SK-N-SH treated with all-trans-retinoic acid at 6 μM for 48 hours (cell line): ENCODE results near the gene CGNL1.

Source experiments
- ATAC-seq: fragments of 200-7000 bp; cut with Tn5 transposase; 3 replicates; pipeline ENCODE4 v1.9.1; 2020; ENCODE audit warnings: mild to moderate bottlenecking, moderate library complexity
- ARNTL ChIP-seq: fragments of 450-650 bp; formaldehyde crosslinking; IDR thresholded peaks from 2 replicates; pipeline ENCODE4 v1.5.0; 2020; ENCODE audit warnings: low read depth, mild to moderate bottlenecking, moderate library complexity, borderline replicate concordance
- BACH2 ChIP-seq: fragments of 250-450 bp; sonication (Bioruptor Pico); IDR thresholded peaks from 2 replicates; pipeline ENCODE4 v1.9.0; 2021; ENCODE audit warnings: mild to moderate bottlenecking, borderline replicate concordance
- ESRRG ChIP-seq: fragments of 250-450 bp; sonication (Bioruptor Pico); IDR thresholded peaks from 2 replicates; pipeline ENCODE4 v1.6.1; 2021; ENCODE audit warnings: mild to moderate bottlenecking
- GLIS3 ChIP-seq: fragments of 250-450 bp; sonication (Bioruptor Pico); IDR thresholded peaks from 2 replicates; pipeline ENCODE4 v1.5.0; 2020; ENCODE audit warnings: mild to moderate bottlenecking, moderate library complexity
- ISL1 ChIP-seq: fragments of 250-450 bp; sonication (Bioruptor Pico); IDR thresholded peaks from 2 replicates; pipeline ENCODE4 v2.1.2; 2022; ENCODE audit warnings: mild to moderate bottlenecking, moderate library complexity
- OSR1 ChIP-seq: fragments of 250-450 bp; sonication (Bioruptor Pico); IDR thresholded peaks from 2 replicates; pipeline ENCODE4 v1.8.0; 2022; ENCODE audit warnings: moderate library complexity, mild to moderate bottlenecking, inconsistent platforms
- PPARA ChIP-seq: fragments of 250-450 bp; sonication (Bioruptor Pico); IDR thresholded peaks from 2 replicates; pipeline ENCODE4 v1.5.0; 2020; ENCODE audit warnings: mild to moderate bottlenecking, borderline replicate concordance
- RARB ChIP-seq: fragments of 250-450 bp; sonication (Bioruptor Pico); IDR thresholded peaks from 2 replicates; pipeline ENCODE4 v1.8.0; 2021; ENCODE audit warnings: mild to moderate bottlenecking, moderate library complexity
- SNAI2 ChIP-seq: fragments of 250-450 bp; sonication (Bioruptor Pico); IDR thresholded peaks from 2 replicates; pipeline ENCODE4 v1.5.0; 2020; ENCODE audit warnings: mild to moderate bottlenecking, moderate library complexity
- TCF4 ChIP-seq: fragments of 250-450 bp; sonication (Bioruptor Pico); IDR thresholded peaks from 2 replicates; pipeline ENCODE4 v1.8.0; 2021; ENCODE audit warnings: mild to moderate bottlenecking, moderate library complexity, borderline replicate concordance
- TOX ChIP-seq: fragments of 250-450 bp; sonication (Bioruptor Pico); IDR thresholded peaks from 2 replicates; pipeline ENCODE4 v1.8.0; 2021; ENCODE audit warnings: mild to moderate bottlenecking, moderate library complexity, borderline replicate concordance
- ZC3H10 ChIP-seq: fragments of 250-450 bp; sonication (Bioruptor Pico); IDR thresholded peaks from 2 replicates; pipeline ENCODE4 v1.5.1; 2021; ENCODE audit warnings: mild to moderate bottlenecking, moderate library complexity
- ZFP3 ChIP-seq: fragments of 250-450 bp; sonication (Bioruptor Pico); IDR thresholded peaks from 2 replicates; pipeline ENCODE4 v1.5.0; 2020; ENCODE audit warnings: mild to moderate bottlenecking, moderate library complexity
- ZFP30 ChIP-seq: fragments of 450-650 bp; formaldehyde crosslinking; IDR thresholded peaks from 2 replicates; pipeline ENCODE4 v1.5.0; 2022; ENCODE audit warnings: mild to moderate bottlenecking, moderate library complexity
- ZNF565 ChIP-seq: fragments of 450-650 bp; formaldehyde crosslinking; conservative IDR thresholded peaks from 2 replicates; pipeline ENCODE4 v1.5.0; 2020; ENCODE audit warnings: low read depth, mild to moderate bottlenecking, moderate library complexity
- ZNF70 ChIP-seq: fragments of 450-650 bp; formaldehyde crosslinking; IDR thresholded peaks from 2 replicates; pipeline ENCODE4 v1.5.0; 2020; ENCODE audit warnings: mild to moderate bottlenecking, moderate library complexity
- ZNF8 ChIP-seq: fragments of 450-650 bp; formaldehyde crosslinking; IDR thresholded peaks from 2 replicates; pipeline ENCODE4 v1.5.0; 2020; ENCODE audit warnings: mild to moderate bottlenecking, moderate library complexity
- TF ChIP-seq, protein P1 (sequence below): fragments of 250-450 bp; sonication (Bioruptor Pico); IDR thresholded peaks from 2 replicates; pipeline ENCODE4 v1.5.1; 2021; ENCODE audit warnings: mild to moderate bottlenecking, moderate library complexity
- TF ChIP-seq, protein P2 (sequence below): fragments of 250-450 bp; sonication (Bioruptor Pico); IDR thresholded peaks from 2 replicates; pipeline ENCODE4 v1.5.0; 2020; ENCODE audit warnings: mild to moderate bottlenecking, moderate library complexity
- TF ChIP-seq, protein P3 (sequence below): fragments of 250-450 bp; sonication (Bioruptor Pico); IDR thresholded peaks from 2 replicates; pipeline ENCODE4 v1.8.0; 2020; ENCODE audit warnings: mild to moderate bottlenecking, moderate library complexity, borderline replicate concordance
- TF ChIP-seq, protein P4 (sequence below): fragments of 250-450 bp; sonication (Bioruptor Pico); IDR thresholded peaks from 2 replicates; pipeline ENCODE4 v1.5.1; 2020; ENCODE audit warnings: low read depth, mild to moderate bottlenecking, moderate library complexity
- TF ChIP-seq, protein P5 (sequence below): fragments of 250-450 bp; sonication (Bioruptor Pico); IDR thresholded peaks from 2 replicates; pipeline ENCODE4 v1.8.0; 2021; ENCODE audit warnings: low read depth, mild to moderate bottlenecking, moderate library complexity, borderline replicate concordance

CGNL1 gene

DNA sequence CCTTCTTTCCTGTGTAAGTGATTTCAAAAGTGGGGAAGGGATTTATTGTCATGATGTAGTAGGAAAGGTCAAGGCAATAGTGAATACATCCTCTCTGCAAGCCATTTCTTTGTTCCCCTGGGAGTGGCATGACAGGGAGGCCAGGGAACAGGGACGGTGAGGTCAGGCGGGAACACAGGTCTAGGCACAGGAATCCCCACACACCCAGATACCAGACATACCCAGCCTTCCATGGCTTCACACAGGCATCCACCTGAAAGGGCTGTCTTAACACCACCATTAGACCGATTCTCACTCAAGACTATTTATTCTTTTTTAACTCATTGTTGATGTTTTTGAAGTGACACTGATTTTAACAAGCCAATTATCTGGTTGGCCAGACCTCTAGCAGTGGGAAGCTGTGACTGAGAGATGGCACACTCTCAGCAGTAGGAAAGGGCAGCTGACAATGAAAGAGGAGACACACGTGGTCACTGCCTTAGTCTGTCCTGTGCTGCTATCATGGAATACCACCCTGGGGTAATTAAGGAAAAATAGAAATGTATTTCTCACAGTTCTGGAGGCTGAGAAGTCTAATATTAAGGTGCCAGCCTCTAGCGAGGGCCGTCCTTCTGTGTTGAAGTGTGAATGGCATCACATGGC is 140.8 kb downstream of the CGNL1 start (continued):
- TF ChIP-seq, protein P1, sequence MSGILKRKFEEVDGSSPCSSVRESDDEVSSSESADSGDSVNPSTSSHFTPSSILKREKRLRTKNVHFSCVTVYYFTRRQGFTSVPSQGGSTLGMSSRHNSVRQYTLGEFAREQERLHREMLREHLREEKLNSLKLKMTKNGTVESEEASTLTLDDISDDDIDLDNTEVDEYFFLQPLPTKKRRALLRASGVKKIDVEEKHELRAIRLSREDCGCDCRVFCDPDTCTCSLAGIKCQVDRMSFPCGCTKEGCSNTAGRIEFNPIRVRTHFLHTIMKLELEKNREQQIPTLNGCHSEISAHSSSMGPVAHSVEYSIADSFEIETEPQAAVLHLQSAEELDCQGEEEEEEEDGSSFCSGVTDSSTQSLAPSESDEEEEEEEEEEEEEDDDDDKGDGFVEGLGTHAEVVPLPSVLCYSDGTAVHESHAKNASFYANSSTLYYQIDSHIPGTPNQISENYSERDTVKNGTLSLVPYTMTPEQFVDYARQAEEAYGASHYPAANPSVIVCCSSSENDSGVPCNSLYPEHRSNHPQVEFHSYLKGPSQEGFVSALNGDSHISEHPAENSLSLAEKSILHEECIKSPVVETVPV (CRISPR knock-in tag) = no peak
- TF ChIP-seq ISL1 (CRISPR knock-in tag) (no peak), ZFP30 (CRISPR knock-in tag) (no peak), TOX (no peak)

DNA sequence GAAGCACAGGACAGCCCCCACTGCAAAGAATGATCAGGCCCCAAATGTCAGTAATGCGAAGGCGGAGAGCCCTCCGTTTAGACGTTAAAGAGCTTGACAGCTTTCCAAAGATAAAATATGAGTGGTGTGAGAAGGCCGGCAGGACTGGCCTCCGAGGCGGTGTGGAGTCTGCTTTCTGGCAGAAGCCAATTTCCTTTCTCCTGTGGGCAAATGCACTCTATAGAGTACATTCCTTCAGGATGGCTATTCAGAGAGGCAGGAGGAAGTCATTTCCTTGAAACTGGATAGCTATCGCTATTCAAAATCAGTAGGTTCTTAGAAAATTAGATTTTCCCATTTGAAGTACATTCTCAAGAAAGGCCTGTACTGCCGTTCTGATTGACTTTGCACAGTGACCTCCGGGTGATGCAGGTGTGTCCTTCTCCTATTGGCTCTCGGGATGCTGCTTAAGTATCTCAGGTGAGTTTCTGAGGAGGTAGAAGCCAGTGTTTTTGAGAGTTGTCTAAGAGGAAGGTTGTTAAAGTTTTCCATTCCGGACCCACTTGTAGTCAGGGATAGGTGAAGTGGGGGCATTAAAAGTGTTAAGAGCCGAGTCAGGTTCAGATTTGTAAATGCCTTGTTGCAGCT is 142.6 kb downstream of the CGNL1 start:
- ATAC-seq = peak; percentile 84
- TF ChIP-seq, protein P1 (CRISPR knock-in tag) = no peak
- TF ChIP-seq ISL1 (CRISPR knock-in tag) (no peak), ARNTL (CRISPR knock-in tag) (no peak), ZFP30 (CRISPR knock-in tag) (no peak), OSR1 (CRISPR knock-in tag) (no peak), RARB (no peak), PPARA (CRISPR knock-in tag) (no peak), ESRRG (no peak), ZNF565 (CRISPR knock-in tag) (no peak), ZNF8 (CRISPR knock-in tag) (no peak), ZNF70 (no peak), GLIS3 (CRISPR knock-in tag) (no peak), ZFP3 (CRISPR knock-in tag) (no peak), BACH2 (no peak), ZC3H10 (no peak), TCF4 (CRISPR knock-in tag) (no peak)
- TF ChIP-seq, protein P2, sequence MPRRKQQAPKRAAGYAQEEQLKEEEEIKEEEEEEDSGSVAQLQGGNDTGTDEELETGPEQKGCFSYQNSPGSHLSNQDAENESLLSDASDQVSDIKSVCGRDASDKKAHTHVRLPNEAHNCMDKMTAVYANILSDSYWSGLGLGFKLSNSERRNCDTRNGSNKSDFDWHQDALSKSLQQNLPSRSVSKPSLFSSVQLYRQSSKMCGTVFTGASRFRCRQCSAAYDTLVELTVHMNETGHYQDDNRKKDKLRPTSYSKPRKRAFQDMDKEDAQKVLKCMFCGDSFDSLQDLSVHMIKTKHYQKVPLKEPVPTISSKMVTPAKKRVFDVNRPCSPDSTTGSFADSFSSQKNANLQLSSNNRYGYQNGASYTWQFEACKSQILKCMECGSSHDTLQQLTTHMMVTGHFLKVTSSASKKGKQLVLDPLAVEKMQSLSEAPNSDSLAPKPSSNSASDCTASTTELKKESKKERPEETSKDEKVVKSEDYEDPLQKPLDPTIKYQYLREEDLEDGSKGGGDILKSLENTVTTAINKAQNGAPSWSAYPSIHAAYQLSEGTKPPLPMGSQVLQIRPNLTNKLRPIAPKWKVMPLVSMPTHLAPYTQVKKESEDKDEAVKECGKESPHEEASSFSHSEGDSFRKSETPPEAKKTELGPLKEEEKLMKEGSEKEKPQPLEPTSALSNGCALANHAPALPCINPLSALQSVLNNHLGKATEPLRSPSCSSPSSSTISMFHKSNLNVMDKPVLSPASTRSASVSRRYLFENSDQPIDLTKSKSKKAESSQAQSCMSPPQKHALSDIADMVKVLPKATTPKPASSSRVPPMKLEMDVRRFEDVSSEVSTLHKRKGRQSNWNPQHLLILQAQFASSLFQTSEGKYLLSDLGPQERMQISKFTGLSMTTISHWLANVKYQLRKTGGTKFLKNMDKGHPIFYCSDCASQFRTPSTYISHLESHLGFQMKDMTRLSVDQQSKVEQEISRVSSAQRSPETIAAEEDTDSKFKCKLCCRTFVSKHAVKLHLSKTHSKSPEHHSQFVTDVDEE (CRISPR knock-in tag) = no peak
- TF ChIP-seq, protein P3, sequence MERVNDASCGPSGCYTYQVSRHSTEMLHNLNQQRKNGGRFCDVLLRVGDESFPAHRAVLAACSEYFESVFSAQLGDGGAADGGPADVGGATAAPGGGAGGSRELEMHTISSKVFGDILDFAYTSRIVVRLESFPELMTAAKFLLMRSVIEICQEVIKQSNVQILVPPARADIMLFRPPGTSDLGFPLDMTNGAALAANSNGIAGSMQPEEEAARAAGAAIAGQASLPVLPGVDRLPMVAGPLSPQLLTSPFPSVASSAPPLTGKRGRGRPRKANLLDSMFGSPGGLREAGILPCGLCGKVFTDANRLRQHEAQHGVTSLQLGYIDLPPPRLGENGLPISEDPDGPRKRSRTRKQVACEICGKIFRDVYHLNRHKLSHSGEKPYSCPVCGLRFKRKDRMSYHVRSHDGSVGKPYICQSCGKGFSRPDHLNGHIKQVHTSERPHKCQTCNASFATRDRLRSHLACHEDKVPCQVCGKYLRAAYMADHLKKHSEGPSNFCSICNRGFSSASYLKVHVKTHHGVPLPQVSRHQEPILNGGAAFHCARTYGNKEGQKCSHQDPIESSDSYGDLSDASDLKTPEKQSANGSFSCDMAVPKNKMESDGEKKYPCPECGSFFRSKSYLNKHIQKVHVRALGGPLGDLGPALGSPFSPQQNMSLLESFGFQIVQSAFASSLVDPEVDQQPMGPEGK (CRISPR knock-in tag) = no peak
- TF ChIP-seq, protein P4, sequence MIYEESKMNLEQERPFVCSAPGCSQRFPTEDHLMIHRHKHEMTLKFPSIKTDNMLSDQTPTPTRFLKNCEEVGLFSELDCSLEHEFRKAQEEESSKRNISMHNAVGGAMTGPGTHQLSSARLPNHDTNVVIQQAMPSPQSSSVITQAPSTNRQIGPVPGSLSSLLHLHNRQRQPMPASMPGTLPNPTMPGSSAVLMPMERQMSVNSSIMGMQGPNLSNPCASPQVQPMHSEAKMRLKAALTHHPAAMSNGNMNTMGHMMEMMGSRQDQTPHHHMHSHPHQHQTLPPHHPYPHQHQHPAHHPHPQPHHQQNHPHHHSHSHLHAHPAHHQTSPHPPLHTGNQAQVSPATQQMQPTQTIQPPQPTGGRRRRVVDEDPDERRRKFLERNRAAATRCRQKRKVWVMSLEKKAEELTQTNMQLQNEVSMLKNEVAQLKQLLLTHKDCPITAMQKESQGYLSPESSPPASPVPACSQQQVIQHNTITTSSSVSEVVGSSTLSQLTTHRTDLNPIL (CRISPR knock-in tag) = no peak

DNA sequence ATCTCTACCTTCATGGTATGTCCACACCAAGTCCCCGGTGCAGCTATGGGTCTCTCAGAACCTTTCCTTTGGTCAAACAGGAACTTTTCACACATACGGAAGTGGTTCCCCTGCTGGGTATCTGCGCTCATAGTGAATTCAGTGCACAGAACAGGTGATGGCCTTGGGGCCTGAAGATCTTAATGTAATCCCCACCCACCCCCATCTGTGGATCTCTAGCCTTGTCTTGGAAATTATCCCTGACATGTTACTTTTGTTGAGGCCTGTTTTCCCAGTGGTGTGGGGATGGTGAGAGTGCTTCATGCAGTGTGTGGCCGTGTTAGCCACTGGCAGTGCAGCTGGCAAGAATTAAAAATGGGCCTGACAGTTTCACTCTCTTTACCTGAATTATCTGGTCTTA is 143.5 kb downstream of the CGNL1 start:
- ATAC-seq = no peak
- TF ChIP-seq SNAI2 (no peak), OSR1 (CRISPR knock-in tag) (no peak), ARNTL (CRISPR knock-in tag) (no peak), ZNF565 (CRISPR knock-in tag) (no peak), ZFP30 (CRISPR knock-in tag) (no peak), RARB (no peak), TOX (no peak), ZNF70 (no peak)
- TF ChIP-seq, protein P4 (CRISPR knock-in tag) = no peak
- TF ChIP-seq, protein P5, sequence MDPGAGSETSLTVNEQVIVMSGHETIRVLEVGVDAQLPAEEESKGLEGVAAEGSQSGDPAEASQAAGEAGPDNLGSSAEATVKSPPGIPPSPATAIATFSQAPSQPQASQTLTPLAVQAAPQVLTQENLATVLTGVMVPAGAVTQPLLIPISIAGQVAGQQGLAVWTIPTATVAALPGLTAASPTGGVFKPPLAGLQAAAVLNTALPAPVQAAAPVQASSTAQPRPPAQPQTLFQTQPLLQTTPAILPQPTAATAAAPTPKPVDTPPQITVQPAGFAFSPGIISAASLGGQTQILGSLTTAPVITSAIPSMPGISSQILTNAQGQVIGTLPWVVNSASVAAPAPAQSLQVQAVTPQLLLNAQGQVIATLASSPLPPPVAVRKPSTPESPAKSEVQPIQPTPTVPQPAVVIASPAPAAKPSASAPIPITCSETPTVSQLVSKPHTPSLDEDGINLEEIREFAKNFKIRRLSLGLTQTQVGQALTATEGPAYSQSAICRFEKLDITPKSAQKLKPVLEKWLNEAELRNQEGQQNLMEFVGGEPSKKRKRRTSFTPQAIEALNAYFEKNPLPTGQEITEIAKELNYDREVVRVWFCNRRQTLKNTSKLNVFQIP (CRISPR knock-in tag) = no peak
- TF ChIP-seq, all 23 proteins: peak for 0
